Endodermal cell (in vitro differentiated cells): ENCODE data around the gene HOXB5. TPM values are rescaled to one million over a fixed set of nuclear protein-coding genes. Genes with fewer than 3 reads are reported as not detected.
A peak's percentile ranks its signal among the peaks of the same experiment; 100 is the strongest.

ENCODE experiments used
- DNase-seq: peaks from one replicate; pipeline ENCODE4 v3.0.0-alpha.2; 2017
- H3K27ac ChIP-seq: 2 replicates; pipeline ENCODE4 v1.5.1; 2013; ENCODE audit warnings: mild to moderate bottlenecking, low read depth, low read length, moderate library complexity
- H3K27me3 ChIP-seq: 2 replicates; pipeline ENCODE4 v1.6.1; 2013; ENCODE audit warnings: mild to moderate bottlenecking, low read length, moderate library complexity; ENCODE audit not compliant: insufficient read depth, control insufficient read depth, poor library complexity, severe bottlenecking
- H3K36me3 ChIP-seq: 2 replicates; pipeline ENCODE4 v1.7.0; 2013; ENCODE audit warnings: mild to moderate bottlenecking, low read length, moderate library complexity; ENCODE audit not compliant: control insufficient read depth, insufficient read depth
- H3K4me1 ChIP-seq: one replicate; pipeline ENCODE4 v1.7.0; 2013; ENCODE audit warnings: low read length; ENCODE audit not compliant: control insufficient read depth, insufficient read depth
- H3K4me3 ChIP-seq: 2 replicates; pipeline ENCODE4 v1.5.1; 2013; ENCODE audit warnings: mild to moderate bottlenecking, low read length, moderate library complexity
- H3K9ac ChIP-seq: 2 replicates; pipeline ENCODE4 v1.6.1; 2013; ENCODE audit warnings: mild to moderate bottlenecking, low read length, moderate library complexity; ENCODE audit not compliant: poor library complexity, severe bottlenecking; ENCODE audit errors: extremely low read depth
- H3K9me3 ChIP-seq: 2 replicates; pipeline ENCODE4 v1.6.1; 2013; ENCODE audit warnings: mild to moderate bottlenecking, low read length, moderate library complexity; ENCODE audit not compliant: control insufficient read depth
- H3K27ac Mint-ChIP-seq: 2 replicates; pipeline ENCODE4 v1.8.0; 2020; ENCODE audit warnings: mixed read lengths
- H3K27me3 Mint-ChIP-seq: 2 replicates; pipeline ENCODE4 v1.8.0; 2021; ENCODE audit warnings: mild to moderate bottlenecking, mixed read lengths; ENCODE audit not compliant: insufficient read depth
- H3K36me3 Mint-ChIP-seq: 2 replicates; pipeline ENCODE4 v1.8.0; 2020; ENCODE audit warnings: low read depth, mixed read lengths
- H3K4me1 Mint-ChIP-seq: 2 replicates; pipeline ENCODE4 v1.8.0; 2020; ENCODE audit warnings: mixed read lengths
- H3K4me3 Mint-ChIP-seq: 2 replicates; pipeline ENCODE4 v1.8.0; 2020; ENCODE audit warnings: mild to moderate bottlenecking, moderate library complexity, mixed read lengths
- H3K9me3 Mint-ChIP-seq: 2 replicates; pipeline ENCODE4 v1.8.0; 2020; ENCODE audit warnings: mild to moderate bottlenecking, mixed read lengths
- CTCF ChIP-seq: fragments of 200-600 bp; sonication (generic); conservative IDR thresholded peaks from 2 replicates; pipeline ENCODE4 v1.5.0; 2021; ENCODE audit warnings: antibody characterized with exemption, mild to moderate bottlenecking
- WGBS, 2 experiments: methylation state at CpG; one replicate each; pipeline versions ENCODE4 v1.1.5 to v1.1.7; 2013; ENCODE audit warnings: missing lambda C conversion rate in 2 of 2, mixed read lengths in 1 of 2; ENCODE audit not compliant: insufficient coverage in 1 of 2, insufficient read length in 1 of 2; 5-methylcytosine and 5-hydroxymethylcytosine counted together
- total RNA-seq, 2 donors: library from RNA; stranded (reverse); fragmentation: NEBNext Ultra II Directional in 1 of 2; extraction: Animal tissue kit (Norgen Biotek cat#: 25700) in 1 of 2; gene quantifications; 2 replicates in 1 of 2; 3 replicates in 1 of 2; pipeline ENCODE4 v1.2.1, GENCODE V29; 2021

The HOXB5 gene
- total RNA-seq, 2 donors from 2014 or later = not detected

- WGBS, 2 experiments = 0 to 4% methylated on average over 10 to 21 of the region's 22 CpGs
- Histone ChIP-seq H3K9ac (no peak overlapping the region), H3K27me3 (peaks cover 99% of the 10 kb centered on the region), H3K4me1 (peaks cover 6% of the 10 kb centered on the region), H3K4me3 (no peak overlapping the region), H3K36me3 (no peaks in the 10 kb centered on the region), H3K9me3 (no peaks in the 10 kb centered on the region), H3K27ac (no peak overlapping the region)
- TF ChIP-seq CTCF = no peak
- Mint-ChIP-seq H3K4me3 (no peak overlapping the region), H3K4me1 (peaks cover 10% of the 10 kb centered on the region), H3K9me3 (no peaks in the 10 kb centered on the region), H3K27me3 (peaks cover 41% of the 10 kb centered on the region), H3K36me3 (no peaks in the 10 kb centered on the region), H3K27ac (no peak overlapping the region)
- DNase-seq = peak; percentile 66
These were observed 17.7 kb downstream of the HOXB5 start for GRCh38 chr17:48575673-48576478.

GRCh38 chr17:48575066-48575582 is 18.5 kb downstream of the HOXB5 start:
- Histone ChIP-seq H3K4me3 (no peak overlapping the region), H3K9me3 (no peaks in the 10 kb centered on the region), H3K4me1 (peaks cover 11% of the 10 kb centered on the region), H3K9ac (no peak overlapping the region), H3K27me3 (peaks cover 99% of the 10 kb centered on the region), H3K36me3 (no peaks in the 10 kb centered on the region), H3K27ac (peak overlapping the region; percentile 37)
- Mint-ChIP-seq H3K4me3 (no peak overlapping the region), H3K27ac (no peak overlapping the region), H3K27me3 (peaks cover 34% of the 10 kb centered on the region), H3K36me3 (no peaks in the 10 kb centered on the region), H3K9me3 (no peaks in the 10 kb centered on the region), H3K4me1 (peaks cover 17% of the 10 kb centered on the region)
- TF ChIP-seq CTCF = no peak
- 11 to 26% methylated on average over 4 to 6 of the region's 7 CpGs for WGBS, 2 experiments
- no peak for DNase-seq

GRCh38 chr17:48574505-48575065 is 19.0 kb downstream of the HOXB5 start:
- Histone ChIP-seq H3K4me3 (no peak overlapping the region), H3K9ac (no peak overlapping the region), H3K36me3 (no peaks in the 10 kb centered on the region), H3K4me1 (peaks cover 11% of the 10 kb centered on the region), H3K27me3 (peaks cover 99% of the 10 kb centered on the region), H3K9me3 (no peaks in the 10 kb centered on the region), H3K27ac (peak overlapping the region; percentile 37)
- no peak overlapping the region for H3K27ac Mint-ChIP-seq
- peaks cover 28% of the 10 kb centered on the region for H3K27me3 Mint-ChIP-seq
- no peaks in the 10 kb centered on the region for H3K36me3 Mint-ChIP-seq
- no peak overlapping the region for H3K4me3 Mint-ChIP-seq
- H3K9me3 Mint-ChIP-seq = no peaks in the 10 kb centered on the region
- 22 to 23% methylated on average over 6 to 8 of the region's 8 CpGs for WGBS, 2 experiments
- TF ChIP-seq CTCF = no peak
- DNase-seq = no peak
- peaks cover 17% of the 10 kb centered on the region for H3K4me1 Mint-ChIP-seq
